ENCODE data around the gene UBR1.
"Not testable (repeated sequence)": the region's sequence is repeated elsewhere in the genome, so short reads cannot be mapped to it uniquely, and the experiment has no call there.

Gene UBR1

DNA sequence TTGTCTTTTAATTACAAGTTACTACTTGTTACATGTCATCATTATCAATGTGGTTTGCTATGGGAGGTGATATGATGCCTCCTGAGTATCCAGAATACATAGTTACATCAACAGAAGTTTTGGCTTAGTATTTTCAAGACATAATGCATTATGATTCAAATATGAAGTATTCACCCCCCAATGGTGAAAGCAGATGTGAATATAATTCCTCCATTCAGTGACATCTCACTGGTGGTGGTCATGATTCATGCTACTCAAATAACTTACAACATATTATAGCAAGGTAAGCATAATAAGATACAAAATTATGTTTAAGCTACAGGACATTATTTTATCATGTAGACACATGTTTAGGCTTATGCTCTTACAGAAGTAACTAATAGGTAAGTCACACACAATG is 150.3 kb downstream of the UBR1 start:
- DNase-seq = no peak

DNA sequence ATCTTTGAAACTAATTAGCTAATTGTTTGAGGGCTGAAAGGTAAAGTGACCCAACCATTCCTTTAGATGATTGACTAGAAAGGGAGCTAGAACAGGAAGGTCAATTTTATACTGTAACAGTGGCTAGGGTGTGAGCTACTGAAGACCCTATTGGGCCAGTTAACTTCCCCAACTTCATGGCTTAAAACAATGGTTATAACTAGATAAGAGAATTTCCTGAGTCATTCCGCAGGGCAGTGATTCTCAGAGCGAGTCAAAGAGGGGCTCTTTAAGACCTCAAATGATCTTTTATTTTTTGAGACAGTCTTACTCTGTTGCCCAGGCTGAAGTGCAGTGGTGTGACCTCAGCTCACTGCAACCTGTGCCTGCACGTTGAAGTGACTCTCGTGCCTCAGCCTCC is 151.5 kb downstream of the UBR1 start:
- no peak for DNase-seq

DNA sequence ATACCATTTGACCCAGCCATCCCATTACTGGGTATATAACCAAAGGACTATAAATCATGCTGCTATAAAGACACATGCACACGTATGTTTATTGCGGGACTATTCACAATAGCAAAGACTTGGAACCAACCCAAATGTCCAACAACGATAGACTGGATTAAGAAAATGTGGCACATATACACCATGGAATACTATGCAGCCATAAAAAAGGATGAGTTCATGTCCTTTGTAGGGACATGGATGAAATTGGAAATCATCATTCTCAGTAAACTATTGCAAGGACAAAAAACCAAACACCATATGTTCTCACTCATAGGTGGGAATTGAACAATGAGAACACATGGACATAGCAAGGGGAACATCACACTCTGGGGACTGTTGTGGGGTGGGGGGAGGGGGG is 156.9 kb downstream of the UBR1 start:
- not testable (repeated sequence) for DNase-seq

DNA sequence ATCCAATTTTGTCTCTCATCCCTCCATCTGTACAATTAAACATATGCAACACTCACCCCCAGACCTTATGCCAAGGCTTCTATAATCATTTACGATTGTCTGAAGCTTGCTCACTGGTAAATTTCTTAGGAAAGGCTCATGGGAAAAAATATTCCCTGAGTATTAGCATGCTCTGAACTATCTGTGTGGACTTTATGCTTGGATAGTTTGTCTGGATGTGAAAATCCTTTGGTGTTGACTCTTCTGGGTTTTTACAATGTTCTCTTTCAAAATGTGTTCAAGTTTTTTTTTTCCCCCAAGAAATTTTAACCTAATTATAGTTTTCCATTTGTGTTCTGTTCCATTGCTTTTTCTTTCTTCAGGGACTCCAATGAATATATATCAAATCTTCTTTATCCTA is 165.3 kb downstream of the UBR1 start:
- DNase-seq = no peak

DNA sequence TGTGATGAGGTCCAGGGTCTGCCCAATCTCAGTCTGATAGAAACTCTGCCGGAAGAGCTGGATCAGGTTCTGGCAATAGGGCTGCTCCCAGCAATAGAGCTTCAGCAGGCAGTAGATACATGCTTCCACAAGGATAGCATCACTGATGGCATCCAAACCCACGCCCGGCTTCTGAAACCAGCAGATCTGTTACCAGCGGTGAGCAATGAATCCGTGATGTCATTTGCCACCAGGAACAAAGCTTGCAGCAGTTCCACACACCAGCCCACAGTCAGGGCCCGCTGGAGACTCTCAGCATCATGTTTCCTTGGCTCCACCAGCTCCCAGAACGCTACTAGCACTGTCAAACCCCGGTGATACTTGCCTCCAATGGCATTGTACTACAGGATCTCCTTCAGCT is 166.0 kb downstream of the UBR1 start:
- no peak for DNase-seq

DNA sequence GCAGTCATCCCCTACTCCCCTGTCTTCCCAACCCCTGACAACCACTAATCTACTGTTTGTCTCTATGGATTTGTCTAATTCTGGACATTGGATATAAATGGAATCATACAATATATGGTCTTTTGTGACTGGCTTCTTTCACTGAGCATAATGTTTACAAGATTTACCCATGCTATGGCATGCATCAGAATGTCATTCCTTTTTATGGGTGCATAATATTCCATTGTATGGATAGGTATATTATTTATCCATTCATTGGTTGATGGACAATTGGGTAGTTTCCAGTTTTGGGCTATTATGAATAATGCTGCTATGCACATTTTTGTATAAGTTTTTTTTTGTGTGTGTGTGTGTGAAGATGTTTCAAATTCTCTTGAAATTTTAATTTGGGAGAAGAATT is 168.7 kb downstream of the UBR1 start:
- no peak for DNase-seq

DNA sequence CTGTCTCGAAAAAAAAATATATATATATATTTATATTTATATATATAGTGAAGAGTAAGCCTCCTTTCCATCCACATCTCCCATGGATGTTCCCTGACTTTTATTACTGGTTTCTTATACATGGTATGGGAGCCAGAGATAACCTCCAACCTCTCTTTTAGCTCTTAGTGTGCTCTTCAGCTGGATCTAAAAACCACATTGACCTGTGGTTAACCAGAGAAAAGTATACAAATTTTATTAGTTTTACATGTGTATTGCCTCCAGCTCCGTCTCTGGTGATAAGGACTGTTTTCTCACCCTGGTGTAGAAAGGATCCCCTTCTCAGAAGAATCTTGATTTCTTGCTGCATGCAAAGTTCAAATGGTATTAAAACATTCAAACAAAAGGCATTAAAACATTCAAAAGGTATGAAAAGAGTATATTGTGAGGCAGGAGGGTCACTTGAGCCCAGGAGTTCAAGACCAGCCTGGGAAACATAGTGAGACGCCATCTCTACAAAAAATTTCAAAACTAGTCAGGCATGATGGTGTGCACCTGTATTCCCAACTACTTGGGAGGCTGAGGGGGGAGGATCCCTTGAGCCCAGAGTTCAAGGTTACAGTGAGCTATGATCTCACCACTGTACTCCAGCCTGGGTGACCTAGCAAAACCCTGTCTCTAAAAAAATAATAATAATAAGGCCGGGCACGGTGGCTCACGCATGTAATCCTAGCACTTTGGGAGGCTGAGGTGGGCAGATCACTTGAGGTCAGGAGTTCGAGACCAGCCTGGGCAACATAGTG is 171.8 kb downstream of the UBR1 start:
- DNase-seq = no peak

DNA sequence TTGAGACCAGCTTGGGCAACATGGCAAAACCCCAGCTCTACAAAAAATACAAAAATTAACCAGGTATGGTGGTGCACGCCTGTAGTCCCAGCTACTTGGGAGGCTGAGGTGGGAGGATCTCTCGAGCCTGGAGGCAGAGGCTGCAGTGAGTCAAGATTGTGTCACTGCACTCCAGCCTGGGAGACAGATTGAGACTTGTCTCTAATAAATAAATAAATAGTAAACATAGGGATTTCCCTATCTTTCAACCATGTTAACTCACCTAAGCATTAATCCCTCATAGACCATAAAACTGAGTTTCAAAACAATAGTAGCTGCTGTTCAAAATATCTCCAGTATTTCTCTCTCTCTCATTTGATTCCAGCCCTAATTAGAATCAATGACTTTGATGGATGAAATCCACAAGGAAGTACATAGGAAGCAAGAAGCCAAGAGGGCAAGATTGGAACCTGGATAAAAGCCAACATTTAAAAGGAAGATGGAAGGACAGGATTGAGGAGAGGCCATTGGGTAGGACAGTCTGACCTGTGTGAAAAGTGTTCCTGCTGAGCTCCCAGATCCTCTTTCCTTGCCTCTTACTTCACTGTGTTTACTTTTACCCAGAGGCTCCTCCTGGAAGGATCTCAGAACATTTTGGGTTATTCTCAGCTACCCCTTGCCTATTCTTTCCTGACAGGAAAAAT is 172.9 kb downstream of the UBR1 start:
- DNase-seq = no peak

DNA sequence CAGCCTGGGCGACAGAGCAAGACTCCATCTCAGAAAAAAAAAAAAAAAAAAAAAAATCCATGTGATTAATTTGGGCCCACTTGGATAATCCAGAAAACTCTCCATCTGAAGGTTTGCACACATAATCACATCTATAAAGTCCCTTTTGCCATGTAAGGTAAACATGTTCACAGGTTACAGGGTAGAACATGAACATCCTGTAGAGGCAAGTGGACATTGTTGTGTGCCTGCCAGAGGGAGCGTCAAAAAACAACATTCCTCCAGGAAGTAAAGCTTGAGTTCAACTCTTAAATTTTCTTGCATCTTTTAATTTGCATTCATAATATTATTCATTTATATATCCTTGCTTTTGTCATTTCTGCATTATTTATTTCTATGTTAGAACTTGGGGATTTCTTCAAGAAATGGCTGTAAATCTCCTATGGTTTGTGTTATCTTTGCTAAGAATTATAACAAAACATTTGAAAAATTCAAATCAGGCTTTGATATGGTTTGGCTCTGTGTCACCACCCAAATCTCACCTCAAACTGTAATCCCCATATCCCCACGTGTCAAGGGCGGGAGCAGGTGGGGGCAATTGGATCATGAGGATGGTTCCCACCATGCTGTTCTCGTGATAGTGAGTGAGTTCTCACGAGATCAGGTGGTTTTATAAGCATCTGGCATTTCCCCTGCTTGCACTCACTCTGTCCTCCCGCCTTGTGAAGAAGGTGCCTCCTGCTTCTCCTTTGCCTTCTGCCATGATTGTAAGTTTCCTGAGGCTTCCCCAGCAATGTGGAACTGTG is 173.9 kb downstream of the UBR1 start:
- DNase-seq = no peak

DNA sequence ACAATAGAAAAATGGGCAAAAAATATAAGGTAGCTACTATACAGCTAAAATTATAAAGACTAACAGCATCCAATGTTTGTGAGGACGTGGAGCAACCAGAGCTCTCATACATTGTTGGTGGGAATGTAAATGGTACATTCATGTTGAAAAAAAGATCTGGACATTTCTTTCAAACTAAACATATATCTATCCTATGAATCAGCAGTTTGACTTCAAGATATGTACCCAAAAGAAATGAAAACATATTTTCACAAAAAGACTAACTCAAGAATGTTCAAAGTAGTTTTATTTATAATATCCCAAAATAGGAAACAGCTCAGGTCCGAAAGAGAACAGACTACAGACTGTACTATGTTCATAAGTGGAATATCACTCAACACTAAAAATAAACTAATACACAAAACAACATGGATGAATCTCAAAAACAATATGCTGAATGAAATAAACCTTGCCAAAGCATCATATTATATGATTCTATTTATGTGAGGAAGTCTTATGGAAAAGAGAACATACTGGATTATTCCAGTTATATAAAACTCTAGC is 176.5 kb downstream of the UBR1 start:
- no peak for DNase-seq

DNA sequence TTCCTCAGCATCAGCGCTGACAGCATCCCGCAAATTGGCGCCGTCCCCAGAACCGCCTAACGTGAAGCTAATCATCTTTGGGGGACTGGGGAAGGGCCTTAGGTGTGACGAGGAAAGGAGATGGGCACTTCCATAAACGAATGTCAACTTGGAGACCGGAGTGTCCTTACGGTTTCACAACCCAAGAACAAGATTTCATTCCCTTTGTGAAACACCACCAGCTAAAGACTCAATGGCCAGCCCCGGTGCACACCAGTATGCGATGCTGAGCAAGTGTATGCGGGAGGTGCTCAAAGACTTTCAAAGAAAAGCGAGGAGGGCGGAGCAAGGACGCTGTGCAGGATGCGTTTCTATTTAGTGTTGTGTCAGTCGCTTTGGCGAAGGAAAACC is 184.5 kb downstream of the UBR1 start:
- DNase-seq = no peak

DNA sequence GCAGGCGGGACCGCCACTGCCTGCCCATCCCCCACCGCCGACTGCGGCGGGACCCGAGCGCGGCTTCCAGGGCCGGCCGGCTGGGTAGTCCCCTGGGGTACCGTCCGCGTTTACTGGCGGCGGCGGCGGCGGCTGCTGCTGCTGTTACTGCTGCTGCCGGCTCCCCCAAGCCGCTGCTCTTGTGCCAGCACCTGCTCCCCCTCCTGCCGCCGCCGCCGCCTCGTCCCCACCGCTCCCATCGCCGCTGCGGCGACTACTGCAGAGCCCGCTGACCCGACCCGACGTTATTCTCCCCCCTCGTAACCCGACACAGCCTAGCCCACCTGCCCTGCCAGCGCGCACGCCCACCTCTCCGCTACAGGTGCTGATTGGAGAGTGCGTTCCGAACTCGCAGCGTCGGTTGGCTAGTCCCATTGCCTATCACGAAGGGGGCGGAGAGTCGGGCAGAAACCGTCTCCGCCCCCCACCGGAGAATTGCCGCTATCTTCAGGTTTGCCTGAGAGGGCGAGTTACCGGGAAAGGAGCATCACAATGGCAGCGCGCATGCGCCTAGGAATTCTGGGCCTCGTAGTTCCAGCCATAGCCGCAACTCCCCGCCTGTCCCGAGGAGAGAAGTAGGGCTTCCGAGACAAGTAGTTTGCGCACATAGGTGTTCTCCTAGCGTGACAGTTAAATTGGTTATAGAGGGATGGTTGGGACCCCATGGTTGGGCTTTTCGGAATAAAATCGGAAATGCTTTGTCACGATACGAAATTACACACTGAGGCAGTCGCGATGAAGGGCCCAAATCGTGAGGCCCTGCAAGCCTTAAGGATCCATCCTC is 185.1 kb downstream of the UBR1 start, which contains the start of gene TTBK2:
TSS of gene TTBK2 (minus strand) at position 260 of the 823 bp plus-strand sequence. CDS start 42,161 bp downstream, outside the sequence.
- DNase-seq = peak; percentile 99

DNA sequence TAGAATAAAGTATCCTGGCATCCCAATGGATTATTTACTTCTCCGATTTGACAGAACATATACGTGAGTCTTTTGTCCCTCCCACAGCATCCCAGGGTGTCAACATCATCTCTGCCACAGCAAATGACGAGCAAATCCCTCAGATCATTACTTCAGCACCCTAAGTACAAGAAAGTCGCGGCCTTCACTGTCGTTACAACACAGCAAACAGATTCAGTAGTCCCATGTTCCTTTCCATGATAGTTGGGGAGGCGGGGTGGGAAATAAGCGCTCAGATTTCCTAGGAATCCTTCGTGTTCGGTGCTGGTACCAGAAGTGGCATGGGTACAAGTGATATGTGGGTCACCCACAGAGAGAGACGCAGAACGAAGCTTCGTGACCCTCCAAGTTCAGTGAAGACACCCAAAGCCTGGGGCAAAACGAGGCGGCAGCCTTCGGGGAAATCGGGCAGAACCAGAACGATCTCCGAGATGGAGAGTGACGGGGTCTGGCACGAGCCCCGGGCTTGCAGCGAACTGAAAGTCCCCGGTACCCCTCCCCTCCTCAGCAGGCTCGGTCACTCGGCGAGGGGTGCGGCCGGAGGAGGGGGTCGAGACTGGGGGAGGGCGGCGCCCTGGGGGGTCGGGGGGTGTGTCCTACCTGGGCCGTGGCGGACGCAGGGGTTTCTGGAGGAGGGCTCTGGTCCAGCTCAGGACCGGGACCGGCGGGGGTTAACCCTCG is 185.9 kb downstream of the UBR1 start:
- DNase-seq = peak; percentile 22

DNA sequence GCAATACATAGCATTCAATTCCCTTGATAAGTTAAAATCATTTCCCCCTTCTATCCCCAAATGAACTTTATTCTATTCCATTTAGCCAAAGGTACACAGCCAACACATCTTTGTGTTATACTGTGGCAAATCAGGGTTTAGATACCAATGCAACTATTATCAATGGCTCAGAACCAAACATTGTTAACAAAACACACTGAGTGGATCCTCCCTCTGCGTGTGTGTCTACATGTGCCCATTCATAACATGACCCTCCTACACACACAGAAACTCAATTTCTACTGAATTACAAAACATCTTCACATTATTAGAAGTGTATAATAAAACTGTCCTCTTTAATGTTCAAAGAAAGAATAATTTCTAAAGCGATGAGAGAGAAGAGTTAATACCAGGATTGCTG is 186.5 kb downstream of the UBR1 start:
- DNase-seq = no peak

DNA sequence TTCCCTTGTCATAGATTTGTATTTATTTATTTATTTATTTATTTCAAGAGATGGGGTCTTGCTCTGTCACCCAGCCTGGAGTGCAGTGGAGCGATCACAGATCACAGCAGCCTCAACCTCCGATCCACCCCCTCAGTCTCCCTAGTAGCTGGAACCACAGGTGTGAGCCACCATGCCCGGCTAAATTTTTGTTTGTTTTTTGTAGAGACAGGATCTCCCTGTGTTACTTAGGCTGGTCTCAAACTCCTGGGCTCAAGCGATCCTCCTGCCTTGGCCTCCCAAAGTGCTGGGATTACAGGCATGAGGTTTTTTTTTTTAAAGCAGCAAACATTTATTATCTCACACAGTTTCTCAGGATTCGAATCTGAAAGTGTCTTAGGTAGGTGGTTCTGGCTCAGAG is 187.8 kb downstream of the UBR1 start:
- DNase-seq = no peak

DNA sequence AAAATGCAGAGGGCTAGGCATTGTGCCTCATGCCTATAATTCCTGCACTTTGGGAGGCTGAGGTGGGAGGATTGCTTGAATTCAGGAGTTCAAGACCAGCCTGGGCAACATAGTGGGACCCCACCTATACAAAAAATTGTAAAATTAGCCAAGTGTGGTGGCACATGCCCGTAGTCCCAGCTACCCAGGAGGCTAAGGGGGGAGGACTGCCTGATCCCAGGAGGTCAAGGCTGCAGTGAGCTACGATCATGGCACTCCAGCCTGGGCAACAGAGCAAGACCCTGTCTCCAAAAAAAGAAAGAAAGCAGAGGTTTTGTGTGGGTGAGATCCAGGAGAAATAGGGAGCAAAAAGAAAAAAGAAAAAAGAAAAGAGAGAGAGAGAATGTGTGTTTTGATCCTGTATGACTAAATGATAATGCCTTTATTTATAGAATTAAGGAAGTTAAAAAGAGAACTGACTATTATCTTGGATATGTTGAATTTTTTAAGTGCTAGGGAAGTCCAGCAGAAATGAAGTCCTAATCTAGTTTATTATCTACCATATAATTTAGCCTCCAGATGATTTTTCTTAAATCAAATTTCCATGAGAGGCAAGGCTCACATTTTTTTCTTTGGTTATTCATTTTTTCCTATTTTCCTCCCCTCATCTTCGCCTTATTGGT is 190.1 kb downstream of the UBR1 start:
- DNase-seq = no peak

DNA sequence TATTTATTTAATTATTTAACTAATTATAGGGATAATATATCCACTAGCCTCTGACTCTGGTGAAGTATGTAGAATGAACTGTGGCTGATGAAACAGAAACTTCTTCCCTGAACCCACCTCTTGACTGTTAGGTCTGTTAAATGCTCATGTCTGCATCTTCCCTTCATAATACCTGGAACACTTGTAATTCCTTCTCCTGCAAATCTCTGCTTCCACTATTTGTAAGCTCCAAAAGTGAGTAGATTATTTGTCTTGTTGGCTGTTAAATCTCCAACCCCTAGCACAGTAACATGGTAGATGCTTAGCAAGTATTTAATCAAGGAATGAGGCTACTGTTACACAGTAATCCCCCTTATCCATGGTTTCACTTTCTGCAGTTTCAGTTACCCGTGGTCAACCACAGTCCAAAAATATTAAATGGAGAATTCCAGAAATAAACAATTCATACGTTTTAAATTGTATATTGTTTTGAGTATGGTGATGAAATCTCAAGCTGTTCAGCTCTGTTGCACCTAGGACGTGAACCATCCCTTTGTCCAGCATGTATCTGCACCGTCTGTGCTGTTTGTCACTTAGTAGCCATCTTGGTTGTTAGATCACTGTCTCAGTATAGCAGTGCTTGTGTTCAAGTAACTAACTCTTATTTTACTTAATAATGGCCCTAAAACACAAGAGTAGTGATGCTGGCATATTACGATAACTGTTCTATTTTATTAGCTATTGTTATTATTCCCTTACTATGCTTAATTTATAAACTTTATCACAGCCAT is 190.9 kb downstream of the UBR1 start:
- DNase-seq = no peak

DNA sequence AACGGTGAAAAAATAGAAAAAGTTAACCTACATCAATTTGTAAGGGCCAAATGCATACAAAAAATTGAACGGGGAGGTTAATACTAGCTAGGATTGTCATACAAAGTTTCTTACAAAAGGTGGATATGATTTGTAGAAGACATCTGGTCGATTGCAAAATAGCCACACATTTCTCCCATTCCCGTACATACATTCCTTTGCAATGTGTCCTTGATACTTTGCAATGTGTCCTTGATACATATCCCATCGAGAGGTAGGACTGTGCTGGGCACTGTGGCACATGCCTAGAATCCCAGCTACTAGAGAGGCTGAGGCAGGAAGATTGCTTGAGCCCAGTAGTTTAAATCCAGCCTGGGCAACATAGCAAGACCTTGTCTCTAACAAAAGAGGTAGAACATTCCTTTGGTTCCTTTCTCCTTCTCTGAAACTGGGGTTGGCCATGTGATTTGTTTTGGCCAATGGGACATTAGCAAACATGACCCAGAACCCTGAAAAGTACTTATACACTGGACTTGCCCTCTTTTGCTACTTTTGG is 194.7 kb downstream of the UBR1 start:
- no peak for DNase-seq

DNA sequence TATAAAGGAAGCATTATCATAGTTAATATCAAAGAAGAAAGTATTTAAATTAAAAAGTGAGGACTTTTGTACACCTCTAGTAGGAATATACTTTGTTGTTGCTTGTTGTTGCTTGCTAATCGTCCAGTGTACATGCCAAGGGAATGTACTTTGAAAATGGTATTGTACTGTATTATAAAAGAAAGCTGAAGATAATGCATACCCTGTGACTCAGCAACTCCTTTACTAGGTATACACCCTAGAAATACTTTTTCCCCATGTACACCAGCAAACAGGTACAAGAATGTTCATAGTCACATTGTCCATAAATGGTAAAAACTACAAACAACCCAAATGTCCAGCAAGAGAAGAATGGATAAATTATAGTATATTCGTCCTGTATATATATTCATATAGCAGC is 197.3 kb downstream of the UBR1 start:
- DNase-seq = no peak
